HT1080 (cell line): ENCODE data around the gene ACTN1. TPM values are rescaled to one million over a fixed set of nuclear protein-coding genes. Genes with fewer than 3 reads are reported as not detected.
A peak's percentile ranks its signal among the peaks of the same experiment; 100 is the strongest.

Experiments
- DNase-seq: peaks from one replicate; pipeline ENCODE4 v3.0.0-alpha.2; 2015; ENCODE audit warnings: low read depth
- total RNA-seq: library from RNA; depleted of rRNA; stranded (reverse); fragments of >200 nt; shearing (Covaris generic); gene quantifications from 2 replicates; pipeline ENCODE4 v1.2.3, GENCODE V29; 2014

Gene ACTN1
- total RNA-seq, 1 experiment from 2014 or later = 266 TPM

DNA sequence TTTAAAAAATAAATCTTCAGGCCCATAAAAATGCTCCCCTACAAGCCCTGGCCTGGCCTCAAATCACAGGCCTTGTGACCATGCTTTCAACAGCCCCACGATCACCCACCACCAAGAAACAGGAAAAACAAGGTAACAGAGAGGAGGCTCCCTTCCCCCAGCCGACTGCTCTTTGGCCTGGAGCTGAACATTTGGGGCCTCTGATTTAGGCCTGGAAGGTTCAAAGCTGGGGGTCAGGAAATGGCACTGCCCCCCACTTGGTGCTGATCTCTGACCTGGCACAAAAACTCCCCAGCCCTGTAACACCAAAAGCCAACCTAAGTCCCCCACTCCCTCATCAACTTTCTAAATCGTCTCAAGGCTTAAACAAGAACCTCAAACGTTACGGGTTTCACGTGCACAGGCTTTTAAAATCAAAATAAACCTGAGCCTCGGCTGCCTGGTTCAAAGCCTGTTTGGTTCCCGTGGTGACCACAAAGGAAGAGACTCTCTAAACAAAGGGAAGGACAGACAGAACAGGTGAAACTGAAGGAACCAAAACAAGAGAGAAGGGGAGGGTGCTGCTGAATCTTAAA, 9.0 kb downstream of the ACTN1 start:
- DNase-seq = no peak

DNA sequence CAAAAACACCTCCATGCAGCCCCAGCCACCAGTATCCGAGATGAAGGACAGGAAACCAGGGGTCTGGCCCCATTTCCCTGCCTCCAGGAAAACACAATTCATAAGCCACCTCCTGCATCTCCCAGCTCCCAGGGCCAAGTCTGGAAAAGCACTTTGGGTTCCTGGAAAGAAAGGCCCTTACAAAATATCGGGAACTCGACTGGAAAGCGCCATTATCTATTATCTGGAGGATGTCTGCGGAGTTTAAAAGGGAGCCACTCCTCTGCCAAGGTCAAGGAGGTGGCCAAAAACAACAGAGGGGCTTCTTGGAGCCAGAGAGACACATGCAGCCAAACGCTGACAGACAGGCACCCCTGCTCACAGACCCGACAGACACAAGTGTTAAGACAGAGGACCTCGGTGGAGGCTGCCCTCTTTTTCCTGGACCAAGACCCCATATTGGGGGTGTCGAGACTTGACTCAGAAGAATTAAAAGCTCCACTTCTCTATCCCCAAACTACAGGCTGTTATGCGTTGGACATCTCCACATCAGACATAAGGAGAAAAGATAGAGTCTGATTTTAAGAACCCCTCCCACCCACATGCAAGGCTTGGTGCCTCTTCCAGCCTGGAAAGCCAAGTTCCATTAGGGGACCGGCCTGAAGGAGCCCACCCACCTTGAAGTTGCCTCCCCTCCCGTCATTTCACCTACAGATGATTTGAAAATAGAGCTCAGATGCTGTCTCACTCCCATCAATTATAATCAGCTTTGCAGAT, 9.6 kb downstream of the ACTN1 start:
- DNase-seq = no peak

DNA sequence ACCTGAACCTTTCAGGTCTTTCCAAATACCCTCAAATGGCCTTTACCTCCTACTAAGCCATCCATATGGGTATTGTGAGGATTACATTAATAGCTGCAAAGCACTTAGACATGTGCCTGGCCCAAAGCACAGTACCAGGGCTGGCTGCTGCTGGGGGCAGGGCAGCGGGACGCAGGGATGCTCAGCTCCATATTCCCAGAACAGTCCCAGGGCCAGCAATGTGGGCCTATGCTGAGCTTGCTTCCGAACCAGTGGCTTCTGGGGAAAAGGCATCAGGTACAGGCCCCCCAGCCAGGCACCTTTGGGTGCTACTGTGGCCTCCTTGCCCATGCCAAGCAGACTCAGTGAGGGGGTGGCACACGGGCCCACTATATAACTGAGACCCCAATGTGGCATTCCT, 10.4 kb downstream of the ACTN1 start:
- no peak for DNase-seq

DNA sequence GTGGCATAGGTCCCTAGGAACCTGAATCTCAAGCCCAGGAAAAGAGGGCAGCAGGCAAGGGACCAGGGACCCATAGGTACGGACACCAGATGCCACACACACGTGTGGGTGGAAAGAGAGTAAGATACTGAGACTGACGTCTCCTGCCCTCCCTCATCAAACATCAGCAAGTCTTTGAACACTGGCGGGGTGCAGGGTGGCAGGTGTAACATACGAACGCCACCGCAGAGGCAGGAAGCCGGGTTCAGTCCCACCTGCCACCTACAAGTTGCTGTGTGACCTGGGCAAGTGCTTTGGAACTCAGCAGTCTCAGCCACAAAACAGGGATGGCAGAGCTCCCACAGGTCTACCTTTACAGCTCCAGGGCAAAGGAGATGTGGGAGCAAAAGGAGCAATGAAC, 11.1 kb downstream of the ACTN1 start:
- no peak for DNase-seq

DNA sequence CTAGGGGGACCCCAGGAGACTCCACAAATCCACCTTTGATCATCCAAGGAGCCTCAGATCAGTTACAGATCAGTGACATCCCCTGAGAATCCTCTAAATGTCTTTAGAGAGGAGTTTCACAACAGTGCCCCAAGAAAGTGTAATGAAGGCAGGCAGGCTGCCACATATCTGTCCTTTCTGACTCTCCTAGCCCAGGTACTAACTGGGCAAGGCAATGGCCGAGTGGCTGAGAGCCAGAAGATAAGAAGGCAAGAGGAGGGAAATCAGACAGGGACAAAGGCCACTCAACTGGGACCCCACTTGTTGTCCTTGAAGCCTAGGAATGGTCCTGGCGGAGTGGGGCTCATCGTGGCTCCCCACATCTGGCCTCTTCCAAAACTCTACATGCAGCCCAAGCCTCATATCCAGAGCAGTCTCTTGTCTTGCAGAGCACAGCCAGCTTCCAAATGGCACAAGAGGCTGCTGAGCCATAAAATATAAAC, 11.6 kb downstream of the ACTN1 start:
- DNase-seq = no peak

DNA sequence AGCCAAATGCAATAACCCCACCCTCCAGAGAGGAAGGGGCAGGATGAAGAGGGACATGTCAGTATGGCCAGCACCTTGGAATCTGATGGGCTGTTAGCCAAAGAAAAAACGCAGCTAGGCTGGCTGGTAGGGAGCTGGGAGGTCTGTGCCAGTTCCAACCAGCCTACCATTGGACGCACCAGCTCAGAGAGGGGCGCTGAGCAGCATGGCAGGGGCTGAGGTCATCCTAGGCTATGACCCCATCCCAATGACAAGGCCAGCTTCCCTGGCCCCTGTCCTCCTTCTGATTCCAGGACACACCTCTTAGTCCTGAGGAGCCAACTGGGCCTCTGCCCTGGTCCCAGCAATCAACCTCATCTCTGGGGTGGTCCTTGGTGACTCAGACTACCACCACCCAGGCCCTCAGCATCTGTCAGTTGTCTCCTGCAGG, 12.2 kb downstream of the ACTN1 start:
- DNase-seq = no peak

DNA sequence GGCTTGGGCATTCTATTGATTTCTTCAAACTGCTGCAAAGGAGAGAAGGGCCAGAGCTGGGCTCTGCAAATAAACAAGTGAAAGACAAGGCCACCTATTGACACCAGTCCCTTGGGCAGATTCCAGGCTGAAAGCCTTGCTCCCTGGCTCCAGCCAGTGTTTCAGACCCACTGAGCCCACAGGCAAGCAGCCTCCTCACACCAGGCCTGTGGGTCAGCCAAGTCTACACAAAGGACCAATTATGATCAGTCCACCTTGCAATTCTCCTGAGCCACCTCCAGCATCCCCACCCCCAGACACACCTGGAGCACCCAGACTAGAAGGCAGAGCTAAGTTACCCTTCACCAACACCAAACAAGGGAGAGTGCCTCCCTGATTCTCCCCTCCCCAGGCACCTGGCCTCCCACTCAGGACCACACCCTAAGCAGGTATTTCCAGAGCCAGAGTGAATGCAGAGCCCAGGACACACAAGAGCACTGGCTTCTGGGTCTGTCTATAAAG, 13.8 kb downstream of the ACTN1 start:
- no peak for DNase-seq

DNA sequence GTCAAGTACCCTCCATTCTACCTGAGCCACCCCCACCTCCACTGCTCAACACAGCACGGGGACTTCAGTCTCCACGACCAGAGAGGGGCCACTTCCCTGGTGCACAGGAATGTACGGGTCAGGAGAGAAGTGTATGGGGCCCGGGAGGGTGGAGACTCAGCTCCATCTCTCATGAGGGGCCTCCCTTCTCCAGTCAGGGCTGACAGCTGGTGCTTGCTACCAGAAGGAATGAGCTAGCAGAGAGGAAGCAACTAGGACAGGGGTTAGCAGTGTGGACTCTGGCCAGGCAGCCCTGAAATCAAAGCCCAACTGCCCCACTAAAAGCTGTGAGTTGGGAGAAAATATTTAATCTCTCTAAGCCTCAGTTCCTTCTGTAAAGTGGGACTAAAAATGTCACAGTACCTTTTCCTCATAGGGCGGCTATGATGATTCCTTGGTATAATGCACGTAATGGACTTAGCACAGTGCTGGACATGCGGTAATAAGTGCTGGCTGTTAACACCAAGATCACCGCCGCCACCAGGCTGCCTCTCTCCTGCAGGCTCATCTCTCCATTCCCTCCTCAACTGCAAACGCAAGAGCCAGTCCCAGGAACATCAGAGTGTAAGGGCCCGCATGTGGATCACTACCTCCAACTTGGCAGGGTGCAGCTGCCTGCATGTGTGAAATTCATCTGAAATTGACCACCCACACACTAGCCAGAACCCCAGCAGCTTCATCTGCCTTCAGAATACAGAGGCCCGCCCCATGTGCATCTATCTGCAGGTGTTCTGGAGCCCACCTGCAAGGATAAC, 14.6 kb downstream of the ACTN1 start:
- DNase-seq = no peak

DNA sequence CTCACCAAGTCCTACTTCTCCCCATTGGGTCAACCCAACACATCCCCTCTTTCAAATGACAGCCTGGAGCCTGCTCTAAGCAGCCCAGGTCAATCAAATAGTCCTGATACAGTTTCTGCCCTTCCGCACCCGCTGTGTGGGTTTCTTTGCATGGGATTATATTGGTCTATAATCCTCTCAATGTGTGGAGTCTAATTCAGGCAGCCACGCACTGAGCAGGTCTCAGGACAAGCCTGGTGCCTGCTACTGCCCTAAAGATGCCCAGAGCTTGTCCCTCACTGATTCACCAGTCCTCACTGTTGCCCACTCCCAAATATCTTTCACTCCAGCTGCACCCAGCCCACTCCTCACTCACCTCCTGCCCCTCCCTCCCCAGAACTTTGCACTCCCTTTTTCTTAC, 16.4 kb downstream of the ACTN1 start:
- DNase-seq = no peak

DNA sequence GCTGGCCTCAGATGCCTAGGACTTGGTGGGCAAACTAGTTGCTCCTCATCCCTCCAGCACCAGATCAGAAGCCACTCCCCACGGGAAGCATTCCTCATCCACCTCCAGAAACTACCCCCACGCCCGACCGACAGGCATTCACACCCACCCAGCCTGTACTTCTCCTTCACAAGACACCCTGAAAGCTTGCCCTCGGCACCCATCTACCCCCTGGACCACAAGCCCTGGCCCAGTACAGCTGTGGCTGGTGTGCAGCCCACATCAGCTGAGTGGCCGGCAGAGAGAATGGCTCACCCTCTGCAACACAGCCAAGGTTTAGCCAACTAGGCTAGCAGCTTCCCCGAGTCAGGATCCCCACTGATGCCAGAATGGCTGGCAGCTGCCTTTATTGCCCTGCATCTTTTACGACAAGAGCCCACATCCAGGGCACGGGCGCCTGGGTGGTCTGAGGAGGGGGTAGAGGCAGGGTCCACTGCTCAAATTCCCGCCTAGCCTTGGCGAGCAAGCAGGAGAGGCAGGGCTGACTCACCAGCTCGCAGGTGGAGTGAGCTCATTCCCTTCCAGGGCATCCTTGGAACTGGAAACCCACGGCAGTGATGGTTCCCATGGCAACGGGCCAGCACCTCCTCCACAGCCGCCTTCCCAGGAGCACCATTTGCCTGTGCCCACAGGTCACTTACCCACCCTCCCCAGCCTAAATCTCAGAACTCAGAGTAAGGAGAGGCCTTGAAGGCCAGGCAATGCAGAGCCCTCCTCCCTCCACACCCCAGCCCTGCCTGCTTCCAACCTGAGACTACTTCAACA, 17.1 kb downstream of the ACTN1 start:
- peak; percentile 90 for DNase-seq

DNA sequence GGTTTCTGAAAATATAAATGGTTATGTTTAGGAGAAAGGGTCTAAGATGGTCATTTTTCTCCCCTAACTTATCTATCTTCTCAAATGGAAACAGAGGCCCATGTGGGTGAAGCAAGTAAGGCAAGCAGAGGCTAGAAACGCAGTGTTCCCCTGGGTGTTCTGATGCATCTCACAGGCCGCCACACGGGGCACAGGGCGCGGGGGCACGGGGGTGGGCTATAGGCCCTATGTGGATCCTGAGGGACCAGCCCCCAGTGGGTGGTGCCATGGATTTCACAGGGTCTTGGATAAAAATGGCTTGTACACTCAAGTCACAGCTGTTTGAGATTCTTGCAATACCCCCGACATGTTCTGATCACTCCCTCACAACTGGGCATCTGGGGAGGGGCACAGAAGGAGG, 17.7 kb downstream of the ACTN1 start:
- no peak for DNase-seq

DNA sequence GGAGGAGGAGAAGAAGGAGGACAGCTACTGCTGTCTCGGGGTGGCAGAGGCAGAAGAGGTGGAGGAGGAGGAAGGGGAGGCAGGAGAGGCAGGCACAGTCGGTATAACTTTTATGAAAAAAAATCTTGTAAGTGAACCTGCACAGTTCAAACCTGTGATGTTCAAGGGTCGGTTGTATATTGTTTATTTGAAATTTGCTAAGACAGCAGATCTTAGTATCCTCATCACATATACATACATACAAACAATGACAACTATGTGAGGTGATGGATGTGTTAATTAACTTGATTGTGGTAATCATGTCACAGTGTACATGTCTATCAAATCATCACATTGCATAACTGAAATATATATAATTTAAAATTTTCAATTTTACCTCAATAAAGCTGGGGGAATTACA, 19.0 kb downstream of the ACTN1 start:
- DNase-seq = no peak

DNA sequence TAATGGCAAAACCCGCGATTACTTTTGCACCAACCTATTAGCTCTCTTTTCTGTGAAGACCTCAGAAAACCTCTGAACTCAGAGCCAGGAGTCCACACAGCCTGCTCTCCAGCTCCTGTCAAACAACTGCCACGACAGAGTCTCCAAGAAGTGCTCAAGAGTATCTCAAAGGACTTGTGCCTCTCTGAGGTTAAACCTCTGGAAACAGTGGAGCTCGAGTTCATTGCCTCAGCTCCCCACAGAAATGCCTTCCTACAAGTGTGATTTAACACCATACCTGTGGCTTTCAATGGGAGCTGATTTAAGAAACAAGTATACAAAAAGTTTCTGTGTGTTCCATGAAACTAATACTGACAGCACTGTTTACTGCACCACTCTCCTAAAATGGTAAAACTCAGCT, 20.1 kb downstream of the ACTN1 start:
- DNase-seq = no peak

DNA sequence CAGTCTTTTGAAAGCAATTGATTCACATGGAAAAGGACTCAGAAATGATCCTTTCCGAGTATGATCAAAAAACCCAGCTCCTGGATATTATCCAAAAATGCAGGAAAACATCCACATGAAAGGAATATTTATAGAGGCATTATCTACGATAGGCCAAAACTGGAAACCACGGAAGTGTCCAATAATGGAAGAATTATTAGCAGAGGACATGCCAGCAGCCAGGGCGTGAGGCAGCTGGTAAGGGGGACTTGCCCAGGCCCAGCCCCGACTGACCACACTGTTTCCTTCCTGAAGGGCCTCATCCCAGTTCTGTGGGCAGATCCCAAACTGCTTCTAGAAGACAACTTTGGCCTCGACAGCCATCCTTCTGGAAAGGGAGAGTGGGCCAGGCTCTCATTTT, 20.5 kb downstream of the ACTN1 start:
- no peak for DNase-seq

DNA sequence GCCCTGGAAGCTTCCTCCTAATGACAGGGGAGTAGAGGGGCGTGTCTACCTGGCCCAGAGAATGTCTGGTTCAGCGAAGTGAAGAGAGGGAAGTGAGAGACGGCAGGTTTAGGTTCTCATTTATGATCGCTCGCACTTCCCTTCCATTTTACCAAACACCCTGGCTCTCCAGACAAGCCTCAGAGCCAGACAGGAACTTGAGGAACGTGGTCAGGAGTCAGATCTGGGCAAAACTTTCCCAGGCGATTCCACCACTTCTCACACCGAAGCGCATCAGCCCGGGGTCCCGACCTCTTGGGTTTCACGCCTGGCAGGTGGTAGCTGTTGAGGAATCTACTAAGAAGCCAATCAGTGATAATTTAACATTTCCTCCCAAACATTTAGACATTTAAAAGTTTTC, 21.3 kb downstream of the ACTN1 start:
- DNase-seq = no peak

DNA sequence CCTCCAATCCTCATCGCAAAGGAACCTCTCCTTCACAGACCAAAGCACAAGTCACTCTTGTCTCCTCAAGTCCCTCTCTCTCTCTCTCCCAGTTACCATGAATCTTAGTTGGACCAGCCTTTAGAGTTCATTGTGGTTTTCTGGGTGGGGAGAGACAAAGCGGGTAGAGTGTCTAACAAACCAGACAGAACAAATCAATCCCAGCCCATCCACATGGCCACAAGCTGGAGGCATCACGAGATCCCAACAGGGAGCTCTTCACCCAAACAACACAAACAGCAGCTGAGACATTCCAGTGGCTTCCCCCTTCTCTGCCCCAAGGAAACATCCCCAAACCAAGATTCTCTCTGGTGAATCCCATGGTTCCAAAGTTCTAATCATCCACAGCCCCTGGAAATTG, 22.4 kb downstream of the ACTN1 start:
- DNase-seq = no peak

DNA sequence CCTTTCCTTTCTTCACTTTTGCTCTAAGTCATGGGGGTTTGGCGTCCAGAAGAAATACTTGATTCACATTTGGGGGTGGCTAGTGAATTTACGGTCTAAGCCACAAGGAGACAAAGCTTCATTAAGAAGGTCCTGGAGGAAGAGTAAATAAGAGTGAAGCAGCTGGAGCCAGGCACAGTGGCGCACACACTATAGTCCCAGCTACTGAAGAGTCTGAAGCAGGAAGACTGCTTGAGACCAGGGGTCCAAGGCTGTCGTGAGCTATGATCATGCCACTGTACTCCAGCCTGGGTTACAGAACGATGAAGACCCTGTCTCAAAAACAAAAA, 23.3 kb downstream of the ACTN1 start:
- no peak for DNase-seq

DNA sequence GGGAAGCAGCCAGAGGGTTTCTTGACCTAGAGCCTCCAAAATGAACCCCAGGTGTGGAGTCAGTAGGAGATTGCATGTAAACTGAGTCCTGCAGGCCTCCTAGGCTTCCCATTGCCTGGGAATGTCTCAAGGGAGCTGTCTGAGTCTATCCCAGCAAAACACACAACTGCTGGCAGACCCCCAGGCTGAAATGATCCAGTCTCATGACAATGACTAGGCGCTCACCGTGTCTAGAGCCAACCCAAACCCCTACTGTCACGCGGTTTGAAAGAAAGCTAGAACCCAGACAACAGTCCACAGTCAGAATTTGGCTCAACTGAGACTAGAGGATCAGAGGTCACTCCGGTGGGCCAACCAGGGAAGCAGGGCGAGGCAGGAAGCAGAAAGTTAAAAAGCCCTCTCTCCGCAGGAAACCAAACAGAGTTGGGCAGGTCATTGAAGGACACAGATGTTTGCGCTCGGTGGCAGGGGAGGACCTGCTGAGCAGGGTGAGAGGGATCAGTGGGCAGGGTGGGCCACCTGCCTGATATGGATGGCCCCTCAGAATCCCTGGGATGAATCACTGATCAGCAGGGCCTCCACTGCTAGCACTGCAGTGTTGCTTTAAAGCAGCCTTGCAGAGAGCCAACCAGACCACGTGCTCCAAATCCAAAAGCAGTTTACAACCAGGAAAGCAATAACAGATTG, 23.8 kb downstream of the ACTN1 start:
- no peak for DNase-seq

DNA sequence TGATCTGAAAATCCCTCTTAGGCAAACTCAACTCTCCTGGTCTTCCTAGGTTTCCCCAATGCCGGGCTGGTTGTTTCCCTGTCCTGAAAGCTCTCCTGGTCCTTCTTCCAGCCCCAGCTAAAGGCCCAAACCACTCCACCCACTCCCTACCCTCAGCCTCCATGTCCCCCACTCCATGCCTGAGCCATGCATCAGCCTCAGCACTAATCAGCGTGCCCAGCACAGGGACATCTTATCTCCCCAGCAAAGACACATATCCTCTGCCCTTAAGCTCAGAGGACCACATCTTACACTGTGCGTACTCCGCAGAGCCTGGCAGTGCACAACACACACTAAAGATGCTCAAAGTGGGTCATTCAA, 25.9 kb downstream of the ACTN1 start:
- no peak for DNase-seq

DNA sequence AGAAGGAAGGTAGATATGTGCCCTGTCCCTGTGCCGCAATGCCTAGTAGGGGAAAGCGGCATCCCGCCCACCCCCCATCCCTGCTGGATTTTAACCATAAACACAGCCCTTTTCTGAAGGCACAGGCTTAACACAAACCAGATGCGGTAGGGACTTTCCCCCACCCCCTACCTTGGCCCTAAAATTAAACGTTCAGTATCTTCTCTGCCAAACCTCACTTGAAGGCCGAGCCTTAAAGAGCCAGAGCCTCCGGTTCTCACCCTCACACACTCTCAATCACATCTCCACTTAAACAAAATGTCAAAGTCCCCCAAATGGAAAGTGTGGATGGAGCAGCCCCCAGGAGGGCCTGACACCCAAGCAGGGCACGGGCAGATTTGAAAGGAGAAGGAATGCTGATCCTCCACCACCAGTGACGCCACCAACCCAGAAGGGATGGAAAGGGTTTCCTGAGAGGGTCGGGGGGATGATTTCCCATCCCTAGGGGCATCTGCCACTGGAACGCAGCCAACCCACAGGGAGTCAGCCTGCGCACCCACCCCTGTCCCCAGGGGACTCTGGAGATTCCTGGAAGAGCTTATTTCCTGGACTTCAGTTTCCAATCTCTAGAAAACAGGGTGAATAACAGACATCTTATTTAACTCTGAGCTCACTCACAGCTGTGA, 26.4 kb downstream of the ACTN1 start:
- DNase-seq = no peak
